Fibroblast of lung (primary cell): ENCODE measurements around the gene CRELD1.

Experiments used
- EZH2 ChIP-seq: IDR thresholded peaks from 2 replicates; pipeline ENCODE4 v1.5.1; 2012; ENCODE audit warnings: low read length, control low read depth, mild to moderate bottlenecking; ENCODE audit errors: missing control alignments
- TF ChIP-seq, protein P1 (sequence below), 2 donors: IDR thresholded peaks in 1 of 2; conservative IDR thresholded peaks in 1 of 2; 1 replicate in 1 of 2; 2 replicates in 1 of 2; pipeline ENCODE4 v1.5.1; 2011 to 2012; ENCODE audit warnings: low read length in 2 of 2, control low read depth in 1 of 2, inconsistent platforms in 1 of 2, low read depth in 1 of 2, mild to moderate bottlenecking in 1 of 2

DNA sequence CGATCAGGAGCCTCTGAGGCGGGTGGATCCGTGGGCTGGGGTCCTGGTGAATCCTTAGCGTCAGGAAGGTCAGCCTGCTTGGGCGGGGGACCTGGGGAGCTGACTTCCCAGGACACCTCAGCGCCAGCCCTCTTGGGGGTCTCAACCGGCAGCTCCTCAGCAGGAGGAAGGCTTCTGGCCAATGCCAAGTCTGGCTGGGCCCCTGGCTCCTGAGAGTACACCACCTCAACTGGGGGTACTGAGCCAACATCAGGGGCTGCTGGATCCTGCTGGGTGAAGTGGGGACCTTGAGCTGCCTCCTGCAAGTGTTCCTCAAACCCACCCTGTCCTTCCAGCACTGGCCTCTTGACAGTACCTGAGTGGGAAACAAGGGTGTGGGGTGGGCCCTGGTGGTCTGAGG, 15.5 kb downstream of the CRELD1 start:
- TF ChIP-seq EZH2 = no peak
- TF ChIP-seq, protein P1, sequence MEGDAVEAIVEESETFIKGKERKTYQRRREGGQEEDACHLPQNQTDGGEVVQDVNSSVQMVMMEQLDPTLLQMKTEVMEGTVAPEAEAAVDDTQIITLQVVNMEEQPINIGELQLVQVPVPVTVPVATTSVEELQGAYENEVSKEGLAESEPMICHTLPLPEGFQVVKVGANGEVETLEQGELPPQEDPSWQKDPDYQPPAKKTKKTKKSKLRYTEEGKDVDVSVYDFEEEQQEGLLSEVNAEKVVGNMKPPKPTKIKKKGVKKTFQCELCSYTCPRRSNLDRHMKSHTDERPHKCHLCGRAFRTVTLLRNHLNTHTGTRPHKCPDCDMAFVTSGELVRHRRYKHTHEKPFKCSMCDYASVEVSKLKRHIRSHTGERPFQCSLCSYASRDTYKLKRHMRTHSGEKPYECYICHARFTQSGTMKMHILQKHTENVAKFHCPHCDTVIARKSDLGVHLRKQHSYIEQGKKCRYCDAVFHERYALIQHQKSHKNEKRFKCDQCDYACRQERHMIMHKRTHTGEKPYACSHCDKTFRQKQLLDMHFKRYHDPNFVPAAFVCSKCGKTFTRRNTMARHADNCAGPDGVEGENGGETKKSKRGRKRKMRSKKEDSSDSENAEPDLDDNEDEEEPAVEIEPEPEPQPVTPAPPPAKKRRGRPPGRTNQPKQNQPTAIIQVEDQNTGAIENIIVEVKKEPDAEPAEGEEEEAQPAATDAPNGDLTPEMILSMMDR (conservative IDR thresholded peaks at IDR 0.05 in 1 of 2, IDR thresholded peaks at IDR 0.05 in 1 of 2; ENCODE audit: low read depth in 1 of 2, low read length in 2 of 2) = no peak
